ENCODE data around the gene MCOLN2.
A peak's percentile ranks its signal among the peaks of the same experiment; 100 is the strongest.
"Not testable (repeated sequence)": the region's sequence is repeated elsewhere in the genome, so short reads cannot be mapped to it uniquely, and the experiment has no call there.

MCOLN2 gene

DNA sequence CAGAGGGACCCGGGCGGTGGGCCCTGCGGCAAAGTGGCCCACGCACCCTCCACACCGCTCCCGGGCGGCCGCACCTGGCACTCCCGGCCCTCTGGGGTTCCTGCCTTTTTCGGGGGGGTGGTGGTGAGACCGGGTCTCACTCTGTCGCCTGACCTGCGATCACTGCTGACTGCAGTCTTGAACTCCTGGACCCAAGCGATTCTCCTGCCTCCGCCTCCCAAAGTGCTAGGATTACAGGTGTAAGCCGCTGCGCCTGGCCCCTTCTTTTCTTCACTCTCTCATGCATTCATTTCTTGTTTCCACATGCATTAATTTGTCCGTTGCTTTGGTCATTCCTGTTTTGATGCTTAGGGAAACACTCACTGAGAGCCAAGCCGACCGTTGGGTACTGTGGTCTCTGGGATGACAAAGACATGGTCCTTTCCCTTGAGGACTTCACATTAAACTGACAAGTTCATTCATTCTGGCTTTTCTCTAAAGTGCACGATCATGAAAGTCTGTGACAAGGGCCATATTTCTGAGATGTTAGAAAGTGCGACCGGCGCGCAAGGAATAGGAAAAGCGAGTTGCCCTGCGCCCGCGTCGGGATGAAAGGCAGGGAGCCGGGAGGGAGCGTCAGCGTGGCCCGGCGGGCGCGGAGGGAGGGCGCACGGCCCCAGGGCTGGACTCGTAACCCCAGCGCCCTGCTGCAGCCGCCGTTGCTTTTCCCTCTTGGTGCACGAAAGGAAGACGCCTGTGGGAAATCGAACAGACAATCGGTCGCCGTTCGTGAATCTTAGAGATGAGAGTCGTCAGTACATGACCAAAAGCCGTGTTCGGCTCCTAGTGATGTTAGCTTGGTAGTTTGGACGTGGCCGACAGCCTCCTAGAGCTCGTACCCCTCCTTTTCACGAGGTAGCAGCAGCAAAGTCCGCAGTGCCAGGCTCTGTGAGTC, 1.0 kb upstream of the MCOLN2 start:
- TF ChIP-seq, protein P1, sequence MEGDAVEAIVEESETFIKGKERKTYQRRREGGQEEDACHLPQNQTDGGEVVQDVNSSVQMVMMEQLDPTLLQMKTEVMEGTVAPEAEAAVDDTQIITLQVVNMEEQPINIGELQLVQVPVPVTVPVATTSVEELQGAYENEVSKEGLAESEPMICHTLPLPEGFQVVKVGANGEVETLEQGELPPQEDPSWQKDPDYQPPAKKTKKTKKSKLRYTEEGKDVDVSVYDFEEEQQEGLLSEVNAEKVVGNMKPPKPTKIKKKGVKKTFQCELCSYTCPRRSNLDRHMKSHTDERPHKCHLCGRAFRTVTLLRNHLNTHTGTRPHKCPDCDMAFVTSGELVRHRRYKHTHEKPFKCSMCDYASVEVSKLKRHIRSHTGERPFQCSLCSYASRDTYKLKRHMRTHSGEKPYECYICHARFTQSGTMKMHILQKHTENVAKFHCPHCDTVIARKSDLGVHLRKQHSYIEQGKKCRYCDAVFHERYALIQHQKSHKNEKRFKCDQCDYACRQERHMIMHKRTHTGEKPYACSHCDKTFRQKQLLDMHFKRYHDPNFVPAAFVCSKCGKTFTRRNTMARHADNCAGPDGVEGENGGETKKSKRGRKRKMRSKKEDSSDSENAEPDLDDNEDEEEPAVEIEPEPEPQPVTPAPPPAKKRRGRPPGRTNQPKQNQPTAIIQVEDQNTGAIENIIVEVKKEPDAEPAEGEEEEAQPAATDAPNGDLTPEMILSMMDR (IDR thresholded peaks at IDR 0.05; ENCODE audit: low read depth, low read length), result no peak
- H3K4me3 ChIP-seq (ENCODE audit: low read depth, low read length), result peak overlapping the region; percentile 65

DNA sequence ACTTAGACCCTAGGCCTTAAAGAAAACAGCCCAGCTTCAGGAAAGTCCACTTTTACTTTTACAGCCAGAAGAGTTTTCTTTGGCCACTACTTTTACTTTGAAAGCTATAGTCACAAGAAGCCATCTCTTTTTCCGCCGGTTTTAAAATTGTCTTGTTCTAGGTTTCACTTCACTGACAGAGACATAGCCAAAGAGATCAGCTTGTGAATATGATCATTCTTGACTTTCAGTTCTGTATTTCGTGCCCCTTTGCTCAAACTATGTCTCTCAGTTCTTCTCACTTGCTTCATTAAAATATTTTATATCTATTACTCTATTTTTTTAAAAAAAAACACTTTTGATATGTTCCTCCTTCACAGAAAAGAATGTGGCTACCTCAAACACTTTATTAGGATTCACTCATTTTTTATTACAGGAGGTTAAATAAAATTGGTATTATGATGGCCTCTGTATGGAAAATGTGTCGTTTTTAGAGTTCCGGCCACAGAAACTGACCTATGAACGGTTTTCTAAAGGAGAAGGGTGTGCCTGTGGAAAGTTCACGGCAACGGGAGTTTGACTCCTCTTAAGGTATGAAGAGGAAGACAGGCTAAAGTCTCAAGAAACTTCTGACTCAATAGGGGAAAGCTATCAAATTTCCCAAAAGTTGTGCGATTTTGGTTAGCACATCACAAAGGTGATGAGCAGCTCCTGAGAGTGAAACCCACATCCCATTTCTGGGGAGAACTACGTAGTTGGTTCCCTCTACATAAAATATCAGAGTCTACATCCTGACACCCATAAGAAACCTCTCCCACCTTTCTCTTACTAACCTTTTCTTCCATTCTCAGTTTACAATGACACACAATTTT, 1.2 kb downstream of the MCOLN2 start:
- H3K4me3 ChIP-seq (ENCODE audit: low read depth, low read length), result no peak overlapping the region
- TF ChIP-seq, protein P1 (IDR thresholded peaks at IDR 0.05; ENCODE audit: low read depth, low read length), result no peak

DNA sequence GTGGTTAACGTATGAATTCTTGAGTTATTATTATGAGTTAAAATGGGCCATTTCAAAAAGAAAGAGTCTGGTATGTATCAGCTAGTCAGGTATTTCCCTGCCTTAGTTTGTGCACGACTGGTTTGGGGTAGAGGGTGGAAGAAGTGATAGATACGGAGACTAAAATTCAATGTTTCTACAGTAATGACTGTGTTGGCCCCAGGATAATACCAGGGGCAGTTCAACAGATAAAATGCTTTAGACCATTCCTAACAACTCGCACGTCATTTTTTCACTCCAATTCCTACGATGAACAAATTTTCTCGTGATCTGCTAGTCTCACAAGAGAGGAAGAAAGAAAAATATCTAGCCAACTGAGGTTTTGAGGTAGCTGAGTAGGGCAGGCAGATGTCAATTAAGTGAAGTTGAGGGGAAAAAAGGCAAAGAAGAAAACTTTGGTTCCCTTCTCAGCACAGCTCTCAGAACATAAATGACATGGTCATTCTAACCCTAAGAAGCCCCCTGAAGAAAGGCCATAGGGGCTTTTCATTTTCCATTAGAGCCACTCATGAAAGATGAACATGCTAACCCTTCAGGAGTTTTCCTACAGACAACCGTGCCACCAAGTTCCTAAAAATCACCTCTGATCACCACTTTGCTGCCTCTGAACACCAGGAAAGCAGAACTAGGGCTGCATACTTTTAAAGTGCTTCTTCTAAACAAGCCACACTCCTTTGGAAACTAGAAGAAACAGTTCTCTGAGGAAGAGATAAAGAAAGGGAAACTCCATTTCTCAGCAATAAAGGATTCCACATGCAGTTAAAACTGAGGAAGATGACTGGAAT, 5.6 kb downstream of the MCOLN2 start:
- TF ChIP-seq, protein P1 (IDR thresholded peaks at IDR 0.05; ENCODE audit: low read depth, low read length), result no peak
- H3K4me3 ChIP-seq (ENCODE audit: low read depth, low read length), result no peak overlapping the region

DNA sequence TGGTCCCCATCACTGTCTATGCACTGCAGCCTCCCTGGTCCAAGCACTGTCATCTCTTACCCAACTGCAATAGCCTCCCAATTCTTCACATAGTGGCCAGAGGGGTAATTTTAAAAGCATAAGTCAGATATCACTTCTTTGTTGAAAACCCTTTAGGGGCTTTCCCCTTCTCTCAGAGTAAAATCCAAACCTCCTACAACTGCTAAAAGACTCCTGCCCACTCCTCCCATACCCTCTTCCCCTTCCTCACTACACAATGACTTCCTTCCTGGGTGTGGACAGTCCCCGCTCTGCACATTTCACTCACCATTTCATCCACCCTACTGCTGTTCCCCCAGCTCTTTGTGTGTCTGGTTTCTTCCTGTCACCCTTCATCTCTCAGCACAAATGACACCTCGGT, 8.3 kb downstream of the MCOLN2 start:
- TF ChIP-seq, protein P1 (IDR thresholded peaks at IDR 0.05; ENCODE audit: low read depth, low read length), result no peak
- no peak overlapping the region for H3K4me3 ChIP-seq (ENCODE audit: low read depth, low read length)

DNA sequence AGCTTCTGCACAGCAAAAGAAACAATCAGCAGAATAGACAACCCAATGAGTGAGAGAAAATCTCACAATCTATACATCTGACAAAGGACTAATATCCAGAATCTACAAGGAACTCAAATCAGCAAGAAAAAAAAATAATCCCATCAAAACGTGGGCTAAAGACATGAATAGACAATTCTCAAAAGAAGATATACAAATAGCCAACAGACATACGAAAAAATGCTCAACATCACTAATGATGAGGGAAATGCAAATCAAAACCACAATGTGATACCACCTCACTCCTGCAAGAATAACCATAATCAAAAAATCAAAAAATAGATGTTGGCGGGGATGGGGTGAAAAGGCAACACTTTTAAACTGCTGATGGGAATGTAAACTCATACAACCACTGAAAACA, 10.4 kb downstream of the MCOLN2 start:
- not testable (repeated sequence) for H3K4me3 ChIP-seq (ENCODE audit: low read depth, low read length)

DNA sequence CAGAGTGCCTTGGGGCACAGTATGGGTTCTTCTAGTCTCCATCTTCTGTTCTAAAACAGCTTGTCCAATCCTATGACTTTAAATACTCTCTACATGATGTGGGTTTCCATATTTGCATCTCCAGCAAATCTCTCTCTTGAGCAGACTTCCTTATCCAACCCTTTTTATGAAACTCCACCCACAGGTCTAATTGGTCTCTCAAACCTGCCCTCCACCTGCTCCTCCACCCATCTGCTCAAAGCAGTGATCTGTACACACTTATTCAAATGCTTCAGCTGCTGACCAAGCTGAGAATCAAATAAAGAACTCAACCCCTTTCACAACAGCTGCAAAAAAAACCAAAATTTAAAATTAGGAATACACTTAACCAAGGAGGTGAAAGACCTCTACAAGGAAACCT, 11.5 kb downstream of the MCOLN2 start:
- no peak overlapping the region for H3K4me3 ChIP-seq (ENCODE audit: low read depth, low read length)
- TF ChIP-seq, protein P1 (IDR thresholded peaks at IDR 0.05; ENCODE audit: low read depth, low read length), result no peak

DNA sequence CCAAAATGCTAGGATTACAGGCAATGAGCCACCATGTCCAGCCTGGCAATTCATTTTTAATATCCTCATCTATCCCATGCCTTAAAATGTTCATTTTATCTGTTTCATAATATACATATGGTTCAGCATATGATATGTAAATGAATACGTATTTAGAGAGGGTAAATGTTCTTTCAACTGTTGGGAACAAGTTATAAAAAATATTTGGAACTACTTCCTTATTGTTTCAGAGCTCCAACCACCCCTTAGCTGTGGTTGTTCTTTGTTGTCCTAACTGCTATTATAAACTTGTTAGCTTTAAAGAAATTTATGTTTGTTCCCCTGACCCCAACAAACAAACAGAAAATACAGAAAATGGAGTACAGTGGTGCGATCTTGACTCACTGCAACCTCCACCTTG, 14.5 kb downstream of the MCOLN2 start:
- TF ChIP-seq, protein P1 (IDR thresholded peaks at IDR 0.05; ENCODE audit: low read depth, low read length), result no peak
- no peak overlapping the region for H3K4me3 ChIP-seq (ENCODE audit: low read depth, low read length)

All from WI38 (cell line).